Measurements from ENCODE around the gene HSPA8.

Gene HSPA8

DNA sequence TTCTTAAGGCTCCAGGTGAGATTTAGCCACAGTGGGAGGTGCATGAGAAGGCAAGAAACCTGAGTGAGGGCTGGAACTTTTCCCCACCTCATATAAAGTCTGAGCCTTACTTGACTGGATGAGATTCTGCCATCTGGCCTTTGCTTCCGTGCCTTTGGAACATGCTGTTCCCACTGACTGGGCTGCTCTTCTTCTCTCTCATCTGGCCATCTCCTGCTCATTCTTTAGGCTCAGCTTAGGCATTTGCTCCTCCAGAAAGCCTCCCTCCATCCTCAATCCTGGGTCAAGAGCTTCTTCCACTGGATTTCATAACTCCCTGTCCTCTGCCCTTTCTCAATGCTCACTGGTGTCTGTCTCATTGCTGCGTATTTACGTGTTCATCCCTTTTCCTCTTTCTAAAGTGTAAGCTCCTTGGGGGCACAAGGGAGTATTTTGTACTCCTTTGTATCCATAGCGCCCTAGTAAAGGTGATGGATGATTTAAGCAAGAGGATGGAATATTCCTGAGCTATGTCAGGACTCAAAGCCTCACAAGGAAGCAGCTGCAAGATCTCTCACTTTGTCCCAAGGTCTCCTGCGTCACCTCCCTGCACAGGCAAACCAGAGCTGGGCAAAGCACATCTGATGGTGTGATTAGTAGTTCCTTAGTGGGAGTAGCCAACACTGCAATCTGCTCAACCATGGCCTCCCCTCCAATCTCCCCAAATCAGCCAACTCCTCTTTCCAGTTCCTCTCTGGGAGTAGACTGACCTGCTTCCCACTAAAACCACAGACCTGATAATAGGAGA, 15.3 kb downstream of the HSPA8 start:
- no peak for DNase-seq

- no peak for DNase-seq
Observed at GRCh38 chr11:123045101-123045500, 16.8 kb downstream of the HSPA8 start.

DNA sequence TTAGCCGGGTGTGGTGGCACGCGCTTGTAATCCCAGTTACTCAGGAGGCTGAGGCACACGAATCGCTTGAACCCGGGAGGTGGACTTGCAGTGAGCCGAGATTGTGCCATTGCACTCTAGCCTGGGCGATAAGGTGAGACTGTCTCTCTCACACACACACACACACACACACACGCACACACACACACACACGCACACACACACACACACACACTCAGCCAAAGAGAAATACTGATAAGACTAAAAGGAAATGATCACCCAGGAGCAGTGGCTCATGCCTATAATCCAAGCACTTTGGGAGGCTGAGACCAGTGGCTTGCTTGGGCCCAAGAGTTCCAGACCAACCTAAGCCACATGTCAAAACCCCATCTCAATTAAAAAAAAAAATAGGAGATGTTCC, 20.8 kb downstream of the HSPA8 start:
- DNase-seq: no peak

DNA sequence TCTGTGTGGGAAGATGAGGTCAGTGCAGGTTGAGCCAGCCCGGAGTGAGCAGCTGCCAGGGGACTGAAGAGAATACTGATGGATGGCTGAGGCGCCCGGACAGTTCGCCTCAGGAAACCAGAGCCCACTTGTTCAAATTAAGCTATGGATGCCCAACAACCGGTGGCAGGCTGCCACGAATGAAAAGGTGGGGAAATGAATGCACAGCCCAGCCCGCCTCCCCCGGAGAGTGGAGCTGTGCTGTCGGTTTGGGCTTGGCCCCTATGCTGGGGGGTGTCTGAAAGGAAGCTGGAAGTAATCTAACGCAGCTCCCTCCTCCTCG, 21.9 kb downstream of the HSPA8 start:
- no peak for DNase-seq

GRCh38 chr11:123035831-123036230, 26.1 kb downstream of the HSPA8 start:
- DNase-seq: no peak

DNA sequence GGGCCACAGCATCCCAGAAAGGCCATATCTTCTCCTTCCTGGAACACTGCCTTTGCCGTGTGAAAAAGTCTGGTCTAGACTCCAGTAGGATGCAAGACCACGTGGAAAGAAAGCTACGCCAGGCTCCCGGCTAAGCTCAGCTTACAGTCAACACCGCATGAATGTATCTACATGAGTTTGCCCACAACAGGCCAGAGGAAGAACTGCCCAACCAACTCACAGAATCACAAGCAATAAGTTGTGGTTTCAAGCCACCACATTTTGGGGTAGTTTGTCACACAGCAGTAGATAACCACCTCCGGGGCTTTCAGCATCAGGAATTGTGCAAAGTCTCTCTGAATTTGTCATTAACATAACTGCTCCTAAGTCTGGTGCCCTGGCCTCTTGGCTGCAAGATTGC, 27.3 kb downstream of the HSPA8 start:
- DNase-seq: no peak

- DNase-seq: no peak
Observed at GRCh38 chr11:123033895-123034294, 28.0 kb downstream of the HSPA8 start.

DNA sequence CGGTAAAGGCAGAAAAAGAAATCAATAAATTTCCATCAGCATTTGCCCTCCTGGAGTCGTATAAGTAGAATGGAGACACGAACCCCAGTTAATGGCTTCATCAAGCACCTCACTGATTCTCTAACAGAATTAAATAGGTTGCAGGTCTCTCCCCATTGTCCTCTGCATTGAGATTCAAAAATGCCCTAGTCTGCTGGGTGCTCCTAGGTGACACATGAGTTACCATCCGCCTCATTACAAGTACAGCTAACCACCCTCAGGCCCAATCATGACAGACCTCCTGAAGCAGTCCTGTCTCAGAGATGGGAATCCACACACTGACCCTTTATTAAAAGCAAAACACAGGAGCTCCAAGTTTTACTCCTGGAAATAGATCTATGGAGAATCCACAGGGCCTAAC, 31.4 kb downstream of the HSPA8 start:
- DNase-seq: no peak

GRCh38 chr11:123020968-123021367, 41.0 kb downstream of the HSPA8 start:
- DNase-seq: peak; percentile 59

DNA sequence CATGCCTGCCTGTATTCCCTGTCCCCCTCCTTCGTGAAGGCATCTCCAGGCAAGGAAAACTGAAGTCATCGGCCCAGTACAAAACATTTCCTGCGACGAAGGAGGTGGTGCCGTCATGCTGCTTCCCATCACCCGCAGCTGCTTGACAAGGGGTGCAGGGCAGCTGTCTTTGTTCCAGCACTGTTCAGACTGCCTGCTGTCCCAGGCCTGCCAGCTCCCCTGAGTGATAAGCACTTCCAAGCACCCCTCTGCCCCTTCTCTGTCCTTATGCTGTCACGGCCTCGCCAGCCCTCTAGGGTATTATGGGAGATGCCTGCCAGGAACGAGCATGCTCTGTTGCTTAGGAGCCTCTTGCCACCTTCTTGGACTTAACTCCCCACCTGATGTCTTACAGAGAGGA, 43.2 kb downstream of the HSPA8 start:
- no peak for DNase-seq

DNA sequence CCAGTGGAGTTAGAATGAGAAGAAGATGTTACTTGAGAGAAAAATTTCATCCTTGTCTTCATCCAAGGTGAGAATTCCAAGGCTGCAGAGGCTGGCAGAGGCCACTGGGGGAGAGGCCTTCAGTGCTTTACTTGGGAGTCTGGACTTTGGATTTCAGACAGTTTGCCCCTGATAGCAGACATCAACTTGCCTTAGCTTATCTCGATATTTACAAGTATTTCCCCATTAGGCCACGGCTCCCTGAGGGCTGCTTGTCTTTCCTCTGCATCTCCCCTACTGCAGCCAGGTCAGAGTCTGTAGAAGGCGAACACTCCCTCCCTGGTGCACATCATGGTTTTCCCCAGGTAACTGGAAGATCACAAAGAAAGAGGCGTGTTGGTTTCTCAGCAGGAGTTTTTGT, 50.4 kb downstream of the HSPA8 start:
- no peak for DNase-seq

Data from NCI-H345 (cell line).